Measurements from ENCODE around the gene FBXO28. TPM values are rescaled to one million over a fixed set of nuclear protein-coding genes. Genes with fewer than 3 reads are reported as not detected.
"Not testable (repeated sequence)": the region's sequence is repeated elsewhere in the genome, so short reads cannot be mapped to it uniquely, and the experiment has no call there.

FBXO28 gene
- polyA plus RNA-seq, 1 donor (not counting 4 experiments of a cell fraction or from before 2014, with no cell fraction given), result 36.5 TPM

GRCh38 chr1:224203243-224204016, 89.5 kb downstream of the FBXO28 start:
- Histone ChIP-seq H3K4me3 (ENCODE audit: control insufficient read depth in 2 of 3, extremely low read depth in 1 of 3, insufficient read depth in 2 of 3, low read depth in 1 of 3, low read length in 3 of 3) (no peak overlapping the region), H3K4me2 (ENCODE audit: control insufficient read depth, extremely low read depth, insufficient read depth, low read depth, low read length) (no peak overlapping the region), H4K20me1 (ENCODE audit: control insufficient read depth, extremely low read depth, insufficient read depth, low read length) (no peaks in the 10 kb centered on the region), H3K9me3 (ENCODE audit: control insufficient read depth, low read depth, low read length) (no peaks in the 10 kb centered on the region), H3K4me1 (ENCODE audit: control insufficient read depth, extremely low read depth, insufficient read depth, low read length) (peaks cover 34% of the 10 kb centered on the region), H3K9ac (ENCODE audit: control insufficient read depth, extremely low read depth, insufficient read depth, low read length) (peak overlapping the region; percentile 2), H2AFZ (ENCODE audit: control insufficient read depth, low read length) (no peak overlapping the region), H3K36me3 (ENCODE audit: control insufficient read depth in 2 of 2, extremely low read depth in 1 of 2, insufficient read depth in 2 of 2, low read length in 2 of 2) (no peaks in the 10 kb centered on the region), H3K79me2 (ENCODE audit: control insufficient read depth, insufficient read depth, low read length) (no peaks in the 10 kb centered on the region), H3K27ac (ENCODE audit: control insufficient read depth, insufficient read depth, low read length) (peak overlapping the region; percentile 3), H3K9me1 (ENCODE audit: control insufficient read depth, extremely low read depth, insufficient read depth, low read length) (no peaks in the 10 kb centered on the region), H3K27me3 (ENCODE audit: control insufficient read depth, extremely low read depth, insufficient read depth, low read length) (no peaks in the 10 kb centered on the region)
- no peak for FAIRE-seq
- TF ChIP-seq EZH2 (IDR thresholded peaks at IDR 0.05; ENCODE audit: low read length) (no peak), CTCF (optimal IDR thresholded peaks at IDR 0.05 in 1 of 3, IDR thresholded peaks at IDR 0.05 in 1 of 3, conservative IDR thresholded peaks at IDR 0.05 in 1 of 3; ENCODE audit: extremely low read depth in 1 of 3, insufficient read depth in 2 of 3, low read length in 3 of 3) (no peak)
- dilution Hi-C loops (cut with MboI; ENCODE audit: extremely low pct_ligation_motif_present, low sequenced_read_pairs), result no loop called here
- DNase-seq (ENCODE audit: low read depth, low spot score), result no peak

- H3K27me3 ChIP-seq (ENCODE audit: control insufficient read depth, extremely low read depth, insufficient read depth, low read length), result no peaks in the 10 kb centered on the region
- no peaks in the 10 kb centered on the region for H3K9me1 ChIP-seq (ENCODE audit: control insufficient read depth, extremely low read depth, insufficient read depth, low read length)
- no peak for DNase-seq (ENCODE audit: low read depth, low spot score)
- TF ChIP-seq EZH2 (IDR thresholded peaks at IDR 0.05; ENCODE audit: low read length) (no peak), CTCF (optimal IDR thresholded peaks at IDR 0.05 in 1 of 3, IDR thresholded peaks at IDR 0.05 in 1 of 3, conservative IDR thresholded peaks at IDR 0.05 in 1 of 3; ENCODE audit: extremely low read depth in 1 of 3, insufficient read depth in 2 of 3, low read length in 3 of 3) (no peak)
- H3K36me3 ChIP-seq (ENCODE audit: control insufficient read depth in 2 of 2, extremely low read depth in 1 of 2, insufficient read depth in 2 of 2, low read length in 2 of 2), result no peaks in the 10 kb centered on the region
- H3K4me3 ChIP-seq (ENCODE audit: control insufficient read depth in 2 of 3, extremely low read depth in 1 of 3, insufficient read depth in 2 of 3, low read depth in 1 of 3, low read length in 3 of 3), result no peak overlapping the region
- H3K4me2 ChIP-seq (ENCODE audit: control insufficient read depth, extremely low read depth, insufficient read depth, low read depth, low read length), result peak overlapping the region; percentile 63
- H3K4me1 ChIP-seq (ENCODE audit: control insufficient read depth, extremely low read depth, insufficient read depth, low read length), result peaks cover 25% of the 10 kb centered on the region
- no peaks in the 10 kb centered on the region for H4K20me1 ChIP-seq (ENCODE audit: control insufficient read depth, extremely low read depth, insufficient read depth, low read length)
- dilution Hi-C loops (cut with MboI; ENCODE audit: extremely low pct_ligation_motif_present, low sequenced_read_pairs), result no loop called here
- H3K9ac ChIP-seq (ENCODE audit: control insufficient read depth, extremely low read depth, insufficient read depth, low read length), result peak overlapping the region; percentile 72
- no peaks in the 10 kb centered on the region for H3K9me3 ChIP-seq (ENCODE audit: control insufficient read depth, low read depth, low read length)
- no peaks in the 10 kb centered on the region for H3K79me2 ChIP-seq (ENCODE audit: control insufficient read depth, insufficient read depth, low read length)
- H3K27ac ChIP-seq (ENCODE audit: control insufficient read depth, insufficient read depth, low read length), result peak overlapping the region; percentile 74
- peak overlapping the region; percentile 36 for H2AFZ ChIP-seq (ENCODE audit: control insufficient read depth, low read length)
- FAIRE-seq, result no peak
These were observed 91.5 kb downstream of the FBXO28 start for GRCh38 chr1:224205438-224205840.

- dilution Hi-C loops (cut with MboI; ENCODE audit: extremely low pct_ligation_motif_present, low sequenced_read_pairs); H3K9me3 ChIP-seq (ENCODE audit: control insufficient read depth, low read depth, low read length); H3K36me3 ChIP-seq (ENCODE audit: control insufficient read depth in 2 of 2, extremely low read depth in 1 of 2, insufficient read depth in 2 of 2, low read length in 2 of 2); FAIRE-seq; H3K79me2 ChIP-seq (ENCODE audit: control insufficient read depth, insufficient read depth, low read length); DNase-seq (ENCODE audit: low read depth, low spot score); H2AFZ ChIP-seq (ENCODE audit: control insufficient read depth, low read length); H3K4me3 ChIP-seq (ENCODE audit: control insufficient read depth in 2 of 3, extremely low read depth in 1 of 3, insufficient read depth in 2 of 3, low read depth in 1 of 3, low read length in 3 of 3); H3K9me1 ChIP-seq (ENCODE audit: control insufficient read depth, extremely low read depth, insufficient read depth, low read length); H3K27me3 ChIP-seq (ENCODE audit: control insufficient read depth, extremely low read depth, insufficient read depth, low read length); H4K20me1 ChIP-seq (ENCODE audit: control insufficient read depth, extremely low read depth, insufficient read depth, low read length): not testable (repeated sequence)
- H3K4me1 ChIP-seq (ENCODE audit: control insufficient read depth, extremely low read depth, insufficient read depth, low read length), result peaks cover 25% of the 10 kb centered on the region
- H3K4me2 ChIP-seq (ENCODE audit: control insufficient read depth, extremely low read depth, insufficient read depth, low read depth, low read length), result peak overlapping the region; percentile 63
- H3K9ac ChIP-seq (ENCODE audit: control insufficient read depth, extremely low read depth, insufficient read depth, low read length), result peak overlapping the region; percentile 72
- H3K27ac ChIP-seq (ENCODE audit: control insufficient read depth, insufficient read depth, low read length), result peak overlapping the region; percentile 74
These were observed 92.1 kb downstream of the FBXO28 start for GRCh38 chr1:224205931-224206538.

Measured in keratinocyte (primary cell).